Activated CD8-positive, alpha-beta T cell treated with anti-CD3 and anti-CD28 coated beads for 36 hours (primary cell): ENCODE measurements around the gene IL4R. TPM values are rescaled to one million over a fixed set of nuclear protein-coding genes. Genes with fewer than 3 reads are reported as not detected.
A peak's percentile ranks its signal among the peaks of the same experiment; 100 is the strongest.

Source experiments
- ATAC-seq: fragments of 200-7000 bp; cut with Tn5 transposase; one replicate; pipeline ENCODE4 v1.10.0; 2021; ENCODE audit warnings: mild to moderate bottlenecking, moderate library complexity
- CTCF ChIA-PET: fragments of 350-600 bp; sonication (Branson Sonifier 250); formaldehyde crosslinking; loops from one replicate; lab custom pipeline; 2021; ENCODE audit warnings: antibody characterized with exemption; lab: Charles Lee
- POLR2A ChIA-PET: fragments of 350-600 bp; sonication (Branson Sonifier 250); formaldehyde crosslinking; loops from one replicate; lab custom pipeline; 2021; ENCODE audit warnings: antibody characterized with exemption; lab: Charles Lee
- DNase-seq: peaks from one replicate; pipeline ENCODE4 v3.0.0-alpha.2; 2020
- H3K27ac Mint-ChIP-seq: one replicate; pipeline ENCODE4 v1.8.0; 2021; ENCODE audit warnings: mild to moderate bottlenecking, mixed read lengths
- H3K27me3 Mint-ChIP-seq: one replicate; pipeline ENCODE4 v1.8.0; 2021; ENCODE audit warnings: mixed read lengths
- H3K36me3 Mint-ChIP-seq: one replicate; pipeline ENCODE4 v1.8.0; 2021; ENCODE audit warnings: low read depth, mixed read lengths
- H3K4me1 Mint-ChIP-seq: one replicate; pipeline ENCODE4 v1.8.0; 2021; ENCODE audit warnings: low read depth, mixed read lengths
- H3K4me3 Mint-ChIP-seq: one replicate; pipeline ENCODE4 v1.8.0; 2021; ENCODE audit warnings: mild to moderate bottlenecking, moderate library complexity, mixed read lengths
- H3K9me3 Mint-ChIP-seq: one replicate; pipeline ENCODE4 v1.8.0; 2021; ENCODE audit warnings: mixed read lengths
- CTCF ChIP-seq: fragments of 200-600 bp; IDR thresholded peaks from one replicate; pipeline ENCODE4 v1.8.0; 2022; ENCODE audit warnings: antibody characterized with exemption, mild to moderate bottlenecking
- intact Hi-C: fragments of 100-400 bp; cut with micrococcal nuclease; formaldehyde crosslinking; loops from one replicate; pipeline ENCODE4 v1.10.0; 2022
- total RNA-seq, 2 experiments: library from RNA; stranded (reverse); gene quantifications; one replicate each; pipeline ENCODE4 v1.2.3, GENCODE V29; 2021

The IL4R gene
- total RNA-seq, 2 experiments from 2014 or later, result 236 to 245 TPM

GRCh38 chr16:27362570-27363245 is 48.9 kb downstream of the IL4R start:
- H3K27me3 Mint-ChIP-seq, result no peaks in the 10 kb centered on the region
- ATAC-seq, result no peak
- H3K4me3 Mint-ChIP-seq, result no peak overlapping the region
- H3K4me1 Mint-ChIP-seq, result peaks cover 59% of the 10 kb centered on the region
- peaks cover 11% of the 10 kb centered on the region for H3K9me3 Mint-ChIP-seq
- peak overlapping the region; percentile 65 for H3K27ac Mint-ChIP-seq
- CTCF ChIA-PET, result interaction anchor here (1.6 kb wide), 1 partner anchor 132 kb away, joined by 5 read pairs; no protein-coding TSS in a partner anchor
- peaks cover 83% of the 10 kb centered on the region for H3K36me3 Mint-ChIP-seq
- TF ChIP-seq CTCF, result no peak
- DNase-seq, result no peak
- intact Hi-C loops, result no loop called here
- POLR2A ChIA-PET, result interaction anchor here (0.9 to 10.1 kb wide), 7 partner anchors 12 to 128 kb away, joined by 3 to 168 read pairs (median 4); partner anchors contain the start of gene IL21R

GRCh38 chr16:27363246-27363632 is 49.5 kb downstream of the IL4R start:
- DNase-seq (no peak), ATAC-seq (no peak)
- no peaks in the 10 kb centered on the region for H3K27me3 Mint-ChIP-seq
- H3K27ac Mint-ChIP-seq, result peak overlapping the region; percentile 100
- POLR2A ChIA-PET, result interaction anchor here (1.0 to 10.1 kb wide), 5 partner anchors 8 to 126 kb away, joined by 3 to 168 read pairs (median 4); partner anchors contain the start of gene IL21R
- CTCF ChIA-PET, result no interaction called here
- TF ChIP-seq CTCF, result peak; percentile 8
- intact Hi-C loops, result no loop called here
- peaks cover 11% of the 10 kb centered on the region for H3K9me3 Mint-ChIP-seq
- peaks cover 78% of the 10 kb centered on the region for H3K36me3 Mint-ChIP-seq
- peaks cover 64% of the 10 kb centered on the region for H3K4me1 Mint-ChIP-seq
- H3K4me3 Mint-ChIP-seq, result no peak overlapping the region

GRCh38 chr16:27363797-27364196 is 50.0 kb downstream of the IL4R start:
- no peak for TF ChIP-seq CTCF
- peaks cover 11% of the 10 kb centered on the region for H3K9me3 Mint-ChIP-seq
- DNase-seq, result no peak
- H3K4me1 Mint-ChIP-seq, result peaks cover 68% of the 10 kb centered on the region
- peaks cover 72% of the 10 kb centered on the region for H3K36me3 Mint-ChIP-seq
- no peaks in the 10 kb centered on the region for H3K27me3 Mint-ChIP-seq
- H3K4me3 Mint-ChIP-seq, result no peak overlapping the region
- ChIA-PET CTCF (no interaction called here), POLR2A (interaction anchor here (1.0 to 10.1 kb wide), 3 partner anchors 8 to 130 kb away, joined by 3 to 168 read pairs (median 4); partner anchors contain the start of gene IL21R)
- intact Hi-C loops, result no loop called here
- peak overlapping the region; percentile 100 for H3K27ac Mint-ChIP-seq
- no peak for ATAC-seq

- ChIA-PET CTCF (interaction anchor here (1.1 to 8.7 kb wide), 6 partner anchors 9 to 209 kb away, joined by 4 to 92 read pairs (median 32); partner anchors contain the start of gene IL21R), POLR2A (interaction anchor here (1.0 to 10.1 kb wide), 10 partner anchors 8 to 131 kb away, joined by 3 to 168 read pairs (median 11); partner anchors contain the start of gene IL21R)
- peaks cover 8% of the 10 kb centered on the region for H3K9me3 Mint-ChIP-seq
- peaks cover 67% of the 10 kb centered on the region for H3K36me3 Mint-ChIP-seq
- DNase-seq, result peak; percentile 53
- peak overlapping the region; percentile 100 for H3K27ac Mint-ChIP-seq
- intact Hi-C loops, result loop anchor here (5.0 kb wide), 1 partner anchor 192 kb away; no protein-coding TSS in a partner anchor
- no peak overlapping the region for H3K4me3 Mint-ChIP-seq
- peaks cover 75% of the 10 kb centered on the region for H3K4me1 Mint-ChIP-seq
- ATAC-seq, result no peak
- no peak for TF ChIP-seq CTCF
- H3K27me3 Mint-ChIP-seq, result no peaks in the 10 kb centered on the region
Measured at GRCh38 chr16:27364493-27365141, 50.8 kb downstream of the IL4R start.
